SK-N-DZ (cell line): ENCODE data around the gene BMP10.

ENCODE experiments used
- DNase-seq: peaks from one replicate; pipeline ENCODE4 v3.0.0-alpha.2; 2015; ENCODE audit warnings: low spot score

BMP10 gene

GRCh38 chr2:68819556-68819955 is 51.6 kb downstream of the BMP10 start:
- no peak for DNase-seq

DNA sequence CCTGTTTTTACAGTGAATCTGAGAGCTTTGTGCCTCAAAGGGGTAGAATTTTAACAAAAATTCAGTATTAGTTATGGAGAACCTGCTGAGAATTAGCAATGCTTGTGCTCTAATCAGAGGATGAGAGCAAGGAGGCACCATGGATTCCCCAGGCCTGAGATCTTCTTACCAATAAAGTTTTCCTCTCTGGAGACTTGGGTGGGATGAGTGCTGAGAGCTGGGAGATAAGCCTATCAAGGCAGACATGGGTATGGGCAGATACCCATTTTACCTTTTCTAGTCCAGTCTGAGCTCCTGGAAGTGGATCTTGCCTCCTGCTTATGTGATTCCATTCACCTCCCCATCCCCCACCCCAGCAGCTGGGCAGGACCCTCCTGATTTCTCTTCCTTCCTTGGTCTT is 53.9 kb downstream of the BMP10 start:
- no peak for DNase-seq
